Frontal cortex (tissue), 4 donors: ENCODE results near the gene WDR47. TPM values are rescaled to one million over a fixed set of nuclear protein-coding genes. Genes with fewer than 3 reads are reported as not detected.
"Not testable (repeated sequence)": the region's sequence is repeated elsewhere in the genome, so short reads cannot be mapped to it uniquely, and the experiment has no call there.

Experiments
- DNase-seq, 2 donors: peaks; one replicate each; pipeline ENCODE4 v3.0.0; 2012; ENCODE audit warnings: low spot score in 2 of 2
- FAIRE-seq: peaks from 2 replicates; lab custom pipeline; 2012; peaks lifted over from hg19 to GRCh38; lab: Jason Lieb, UNC
- total RNA-seq: library from RNA; depleted of rRNA; stranded (reverse); fragments of >200 nt; gene quantifications from one replicate; pipeline ENCODE4 v1.2.3, GENCODE V29; 2014
- donor health status: control.
- donor health status: control.
- donor health status: control.

The WDR47 gene
- total RNA-seq, 1 donor from 2014 or later: 277 TPM

GRCh38 chr1:108976658-108977057 lies 65.2 kb downstream of the WDR47 start:
- FAIRE-seq (no peak), DNase-seq (no peak)

GRCh38 chr1:108972951-108973350 lies 69.0 kb downstream of the WDR47 start:
- no peak for FAIRE-seq
- DNase-seq: no peak

GRCh38 chr1:108969346-108969745 lies 72.6 kb downstream of the WDR47 start:
- FAIRE-seq (no peak), DNase-seq (no peak)

GRCh38 chr1:108963052-108963686 lies 78.7 kb downstream of the WDR47 start, which contains the start of gene CLCC1:
Gene CLCC1, minus strand, starts transcription at chr1:108963484. Its CDS starts 13,047 bp downstream, at chr1:108950437.
- FAIRE-seq: no peak
- peak; percentile 87 to 94 for DNase-seq

- DNase-seq: no peak
Observed at GRCh38 chr1:108962681-108963051, 79.2 kb downstream of the WDR47 start.

GRCh38 chr1:108961752-108962486 lies 80.0 kb downstream of the WDR47 start:
- FAIRE-seq: no peak
- DNase-seq: no peak

More at GRCh38 chr1:108962681-108963051, 79.2 kb downstream of the WDR47 start:
- FAIRE-seq: no peak

GRCh38 chr1:108961198-108961597 lies 80.7 kb downstream of the WDR47 start:
- FAIRE-seq (no peak), DNase-seq (no peak)

GRCh38 chr1:108960719-108961118 lies 81.2 kb downstream of the WDR47 start:
- FAIRE-seq (no peak), DNase-seq (no peak)

- FAIRE-seq (no peak), DNase-seq (no peak)
Observed at GRCh38 chr1:108957888-108958287, 84.0 kb downstream of the WDR47 start.

- FAIRE-seq: no peak
- DNase-seq: no peak
Observed at GRCh38 chr1:108955881-108956280, 86.0 kb downstream of the WDR47 start.

GRCh38 chr1:108955111-108955510 lies 86.8 kb downstream of the WDR47 start:
- DNase-seq (no peak), FAIRE-seq (no peak)

- DNase-seq (no peak), FAIRE-seq (no peak)
Observed at GRCh38 chr1:108953452-108953851, 88.5 kb downstream of the WDR47 start.

GRCh38 chr1:108951242-108951641 lies 90.7 kb downstream of the WDR47 start:
- DNase-seq (no peak), FAIRE-seq (no peak)

GRCh38 chr1:108949044-108949443 lies 92.9 kb downstream of the WDR47 start:
- FAIRE-seq: no peak

GRCh38 chr1:108947871-108948525 lies 93.9 kb downstream of the WDR47 start:
- FAIRE-seq: no peak
- no peak for DNase-seq

More at GRCh38 chr1:108949044-108949443, 92.9 kb downstream of the WDR47 start:
- DNase-seq: no peak

- no peak for DNase-seq
- no peak for FAIRE-seq
Observed at GRCh38 chr1:108936170-108936569, 105.7 kb downstream of the WDR47 start.

GRCh38 chr1:108933944-108934343 lies 108.0 kb downstream of the WDR47 start:
- DNase-seq: no peak
- FAIRE-seq: no peak

- not testable (repeated sequence) for DNase-seq, FAIRE-seq
Observed at GRCh38 chr1:108927565-108927964, 114.3 kb downstream of the WDR47 start.

- FAIRE-seq (no peak), DNase-seq (no peak)
Observed at GRCh38 chr1:108925920-108926319, 116.0 kb downstream of the WDR47 start.
